SKM-1 (cell line): ENCODE data around the gene KIF26A.

ENCODE experiments used
- DNase-seq: peaks from one replicate; lab custom pipeline; 2025; ENCODE audit not compliant: unreplicated experiment; lab: John Stamatoyannopoulos, UW

The KIF26A gene

GRCh38 chr14:104138098-104138717 lies at the start of gene KIF26A:
Gene KIF26A, plus strand, starts transcription at chr14:104138587. Its CDS starts 136 bp downstream, at chr14:104138723.
- DNase-seq = no peak

GRCh38 chr14:104090071-104090748 lies 48.2 kb upstream of the KIF26A start:
- no peak for DNase-seq

- no peak for DNase-seq
These were observed 47.1 kb upstream of the KIF26A start for GRCh38 chr14:104091061-104091926.

GRCh38 chr14:104091927-104092771 lies 46.2 kb upstream of the KIF26A start:
- DNase-seq = no peak

DNA sequence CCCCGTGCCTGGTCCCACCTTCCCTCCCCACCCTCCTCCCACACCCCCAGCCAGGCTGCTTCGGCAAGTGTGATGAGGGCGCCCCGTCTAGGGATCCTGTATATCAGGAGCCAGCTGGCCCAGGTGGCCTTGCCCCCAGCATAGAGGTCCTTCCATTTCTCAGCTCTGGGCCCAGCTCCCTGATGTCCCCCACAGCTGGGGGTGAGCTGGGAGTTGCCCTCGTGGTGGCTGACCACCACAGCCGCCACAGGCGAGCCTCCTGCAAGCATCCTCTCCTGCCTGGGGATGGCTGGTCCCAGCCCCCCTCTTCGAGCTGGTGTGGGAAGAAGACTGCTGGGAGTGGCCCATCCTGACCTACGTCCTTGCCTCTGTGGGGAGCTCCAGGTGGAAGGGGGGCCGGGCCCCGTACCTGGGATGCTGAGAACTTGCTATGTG lies 45.4 kb upstream of the KIF26A start:
- no peak for DNase-seq

GRCh38 chr14:104093366-104094055 lies 44.9 kb upstream of the KIF26A start:
- DNase-seq = no peak

GRCh38 chr14:104094056-104094708 lies 44.2 kb upstream of the KIF26A start:
- no peak for DNase-seq

- no peak for DNase-seq
These were observed 43.5 kb upstream of the KIF26A start for GRCh38 chr14:104094709-104095425.

- DNase-seq = no peak
These were observed 42.7 kb upstream of the KIF26A start for GRCh38 chr14:104095426-104096310.

GRCh38 chr14:104096318-104096717 lies 42.1 kb upstream of the KIF26A start:
- no peak for DNase-seq

GRCh38 chr14:104096751-104097700 lies 41.4 kb upstream of the KIF26A start:
- no peak for DNase-seq

GRCh38 chr14:104098272-104099095 lies 39.9 kb upstream of the KIF26A start:
- no peak for DNase-seq

- no peak for DNase-seq
These were observed 39.0 kb upstream of the KIF26A start for GRCh38 chr14:104099096-104100041.

- DNase-seq = no peak
These were observed 38.0 kb upstream of the KIF26A start for GRCh38 chr14:104100171-104101085.
